Measurements from ENCODE around the gene SMC1B.

Gene SMC1B

DNA sequence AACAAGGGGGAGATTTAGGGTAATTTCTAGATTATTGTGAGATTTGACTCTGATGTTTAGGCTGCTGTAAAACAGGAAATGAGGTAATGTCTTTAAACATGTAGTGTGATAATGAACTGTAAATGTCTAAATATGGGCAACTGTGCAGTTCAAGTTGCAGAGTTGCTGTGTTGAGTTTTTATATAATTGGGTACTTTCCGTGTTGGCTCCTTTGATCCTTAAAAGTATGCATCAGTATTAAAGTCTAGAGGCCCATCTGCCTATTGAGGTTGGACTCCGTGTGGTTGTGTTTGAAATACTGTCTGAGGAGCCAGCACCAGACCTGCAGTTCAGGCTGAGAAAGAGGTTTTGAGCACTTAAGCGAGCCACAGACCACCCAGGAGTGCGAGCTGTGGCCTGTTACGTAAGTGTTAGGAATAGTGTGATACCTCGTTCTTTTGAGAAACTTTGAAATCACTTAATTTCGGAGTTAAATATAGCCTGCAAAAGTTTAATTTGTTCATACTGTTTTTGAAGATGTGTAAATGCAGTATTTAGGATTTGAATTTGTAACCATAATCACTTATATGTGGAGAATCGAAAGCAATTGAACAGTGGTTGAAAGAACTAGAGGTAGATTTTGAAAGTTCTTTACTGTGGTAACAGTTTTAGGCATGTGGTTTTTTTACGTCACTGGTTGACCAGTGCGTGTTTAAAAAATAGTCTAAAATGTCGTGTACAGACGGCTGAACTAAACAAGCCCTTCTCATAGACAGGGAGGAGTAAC is 94.7 kb downstream of the SMC1B start:
- no peak for DNase-seq (ENCODE audit: low read depth)

DNA sequence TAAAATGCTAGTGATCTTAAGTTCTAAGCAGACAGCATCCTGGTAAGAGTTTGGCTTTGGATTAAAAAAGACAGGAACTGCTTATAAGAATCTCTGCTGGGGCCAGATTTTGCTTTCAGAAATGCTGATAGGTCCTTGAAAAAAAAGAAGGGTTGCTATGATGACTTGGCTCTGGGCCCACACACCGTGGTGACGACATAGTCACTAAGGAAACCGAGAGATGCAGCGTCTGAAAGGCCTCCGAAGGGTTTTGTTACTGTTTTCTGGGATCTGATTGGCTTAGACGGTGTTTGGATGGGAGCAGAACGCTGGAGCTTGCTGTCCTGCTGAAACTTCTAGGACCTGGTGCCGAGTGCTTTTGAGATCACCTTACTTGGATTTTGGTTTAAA is 95.2 kb downstream of the SMC1B start:
- DNase-seq (ENCODE audit: low read depth) = peak; percentile 88

DNA sequence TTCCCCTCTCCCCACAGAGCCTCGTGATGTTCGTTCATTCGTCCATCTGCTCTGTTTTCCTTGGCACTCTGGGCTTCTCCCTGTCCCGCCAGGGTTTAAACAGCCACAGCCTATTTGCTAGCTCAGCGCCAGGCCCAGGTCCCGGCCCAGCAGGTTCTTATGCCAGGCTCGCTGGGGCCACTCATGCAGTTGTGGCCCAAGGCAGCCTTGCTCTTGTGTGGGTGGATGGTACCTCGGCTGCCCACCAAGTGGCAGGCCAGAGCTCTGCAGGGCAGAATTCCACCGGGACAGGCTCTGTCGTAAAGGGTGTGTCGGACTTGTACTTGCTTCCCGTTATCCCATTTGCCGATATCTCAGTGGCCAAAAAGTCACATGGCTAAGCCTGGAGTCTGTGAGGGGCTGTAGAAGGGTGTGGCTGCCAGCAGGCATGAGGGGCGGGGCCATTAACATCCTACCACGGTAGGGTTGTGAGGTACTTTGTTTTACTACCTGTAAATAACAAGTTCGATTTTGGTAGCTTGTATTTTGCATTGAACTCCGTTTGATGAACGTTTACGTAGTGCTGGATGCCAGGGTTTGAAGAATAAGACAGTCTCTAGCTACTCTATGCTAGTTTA is 95.7 kb downstream of the SMC1B start:
- no peak for DNase-seq (ENCODE audit: low read depth)

DNA sequence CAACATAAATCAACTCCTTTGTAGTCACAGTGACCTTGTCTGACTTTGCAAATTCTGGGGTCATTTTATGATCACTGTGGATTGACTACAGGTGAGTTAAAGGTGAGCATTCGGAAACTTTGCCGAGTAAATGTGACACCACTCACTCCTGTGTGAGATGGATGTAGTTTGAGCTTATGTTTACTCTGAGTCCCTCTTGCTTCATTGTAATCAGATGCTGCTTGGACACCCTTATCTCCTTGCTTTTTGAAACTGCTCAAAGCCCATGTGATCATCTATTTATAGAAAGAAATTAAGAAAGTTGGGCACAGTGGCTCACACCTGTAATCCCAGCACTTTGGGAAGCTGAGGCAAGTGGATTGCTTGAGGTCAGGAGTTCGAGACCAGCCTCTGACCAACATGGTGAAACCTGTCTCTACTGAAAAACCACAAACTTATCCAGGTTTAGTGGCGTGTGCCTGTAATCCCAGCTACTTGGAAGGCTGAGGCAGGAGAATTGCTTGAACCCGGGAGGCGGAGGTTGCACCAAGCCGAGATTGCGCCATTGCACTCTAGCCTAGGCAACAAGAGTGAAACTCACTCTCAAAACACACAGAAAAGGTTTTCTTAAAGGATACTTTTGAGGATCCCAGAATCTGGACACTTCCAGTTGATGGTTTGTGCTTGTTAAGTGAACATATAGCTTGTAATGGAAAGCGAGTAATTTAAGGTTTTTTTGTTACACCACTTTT is 96.4 kb downstream of the SMC1B start:
- no peak for DNase-seq (ENCODE audit: low read depth)

DNA sequence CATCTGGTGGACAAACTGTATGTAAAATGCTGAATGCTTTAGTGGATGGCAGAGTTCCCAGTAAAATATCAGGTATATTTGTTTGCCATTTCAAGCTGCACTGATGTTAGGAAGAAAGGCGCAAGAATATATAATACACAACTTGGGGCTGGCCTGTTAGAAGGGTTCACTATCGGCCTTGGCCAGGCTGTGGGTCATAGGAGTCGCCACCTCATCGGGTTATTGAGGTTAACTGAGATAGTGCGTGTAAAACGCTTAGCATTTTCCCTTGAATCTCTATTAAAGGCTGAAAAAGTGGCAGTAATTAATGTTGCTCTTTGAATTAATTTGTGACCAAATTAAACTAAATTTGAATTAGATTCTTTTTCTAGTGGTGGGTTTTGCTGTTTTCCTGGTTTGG is 98.6 kb downstream of the SMC1B start:
- DNase-seq (ENCODE audit: low read depth) = no peak

DNA sequence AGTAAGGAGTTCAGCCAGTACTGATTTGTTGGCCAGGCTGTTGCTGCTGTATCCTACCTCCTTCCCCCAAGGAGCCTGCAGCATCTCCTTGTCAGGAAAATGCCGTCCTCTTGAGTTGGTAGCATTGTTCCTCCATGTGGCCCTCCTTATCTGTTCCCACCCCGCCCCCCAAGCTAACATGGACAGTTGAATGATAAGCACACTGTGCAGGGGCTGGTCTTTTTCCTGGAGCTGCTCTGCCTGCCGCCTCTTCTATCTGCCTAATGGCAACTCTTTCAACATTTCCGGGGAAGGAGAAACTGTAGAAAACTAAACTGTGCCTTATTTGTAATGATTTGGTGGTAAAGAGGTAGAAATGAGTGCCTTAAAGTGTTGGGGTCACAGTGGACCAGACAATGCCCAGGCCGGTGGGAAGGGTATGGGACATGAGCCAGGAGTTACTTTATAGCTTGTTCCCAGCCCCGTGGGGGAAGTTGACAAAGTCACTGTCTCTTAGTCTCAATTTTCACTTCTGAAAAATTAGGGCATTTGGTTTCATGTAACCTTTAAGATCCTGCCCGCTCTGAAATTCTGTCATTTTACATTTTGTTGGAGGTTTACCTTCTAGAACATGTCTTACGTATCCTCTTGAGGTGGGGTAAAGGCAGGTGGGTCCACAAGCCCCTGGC is 99.2 kb downstream of the SMC1B start:
- no peak for DNase-seq (ENCODE audit: low read depth)

DNA sequence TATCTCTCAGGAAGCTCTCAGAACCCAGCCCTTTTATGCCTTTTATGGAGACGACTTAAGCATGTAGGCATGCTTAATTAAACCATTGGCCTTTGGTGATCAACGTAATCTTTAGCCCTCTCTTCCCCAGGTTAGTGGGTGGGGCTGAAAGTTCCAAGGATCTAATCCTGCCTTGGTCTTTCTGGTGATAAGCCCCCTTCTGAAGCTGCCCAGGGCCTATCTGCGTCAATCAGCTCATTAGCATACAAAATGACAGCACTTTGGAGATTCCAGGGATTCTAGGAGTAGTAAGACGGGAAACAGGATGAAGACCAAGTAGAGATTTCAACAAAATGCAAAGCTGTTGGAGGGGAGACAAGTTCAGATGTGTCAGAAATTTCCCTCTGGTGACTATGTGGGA is 100.5 kb downstream of the SMC1B start:
- no peak for DNase-seq (ENCODE audit: low read depth)

DNA sequence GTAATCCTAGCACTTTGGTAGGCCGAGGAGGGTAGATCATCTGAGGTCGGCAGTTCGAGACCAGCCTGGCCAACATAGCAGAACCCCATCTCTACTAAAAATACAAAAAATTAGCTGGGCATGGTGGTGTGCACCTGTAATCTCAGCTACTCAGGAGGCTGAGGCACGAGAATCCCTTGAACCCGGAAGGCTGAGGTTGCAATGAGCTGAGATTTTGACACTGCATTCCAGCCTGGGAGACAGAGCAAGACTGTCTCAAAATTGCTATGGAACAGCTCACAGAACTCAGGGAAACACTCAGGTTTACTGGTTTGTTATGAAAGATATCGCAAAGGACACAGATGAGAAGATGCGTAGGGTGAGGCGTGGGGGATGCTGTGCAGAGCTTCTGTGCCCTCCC is 101.0 kb downstream of the SMC1B start:
- DNase-seq (ENCODE audit: low read depth) = no peak

DNA sequence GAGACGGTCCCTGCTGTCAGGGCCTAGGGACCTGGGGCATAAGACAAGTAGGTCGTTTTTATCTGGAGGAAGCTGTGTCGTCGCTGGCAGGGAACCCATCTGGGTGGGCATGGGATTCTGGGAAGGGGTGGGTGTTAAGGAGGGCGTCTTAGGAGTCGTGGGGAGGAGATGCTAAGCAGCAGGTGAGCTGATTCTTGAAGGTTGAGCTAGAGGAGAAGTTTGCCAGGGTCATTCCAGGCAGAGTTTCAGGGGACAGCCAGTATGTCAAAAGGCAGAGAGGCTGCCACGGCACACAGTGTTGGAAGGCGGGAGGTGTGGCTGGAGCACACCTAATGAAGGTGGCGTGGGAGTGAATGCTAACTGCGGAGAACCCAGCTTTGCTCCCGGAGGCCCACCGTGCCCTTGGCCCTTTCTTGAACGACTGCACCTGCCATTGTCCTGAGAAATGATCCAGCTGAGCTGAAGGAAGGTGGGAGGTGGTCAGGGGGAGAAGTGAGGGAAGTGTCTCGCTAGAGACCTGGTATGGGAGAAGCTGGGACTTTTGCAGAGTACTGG is 102.3 kb downstream of the SMC1B start:
- no peak for DNase-seq (ENCODE audit: low read depth)

DNA sequence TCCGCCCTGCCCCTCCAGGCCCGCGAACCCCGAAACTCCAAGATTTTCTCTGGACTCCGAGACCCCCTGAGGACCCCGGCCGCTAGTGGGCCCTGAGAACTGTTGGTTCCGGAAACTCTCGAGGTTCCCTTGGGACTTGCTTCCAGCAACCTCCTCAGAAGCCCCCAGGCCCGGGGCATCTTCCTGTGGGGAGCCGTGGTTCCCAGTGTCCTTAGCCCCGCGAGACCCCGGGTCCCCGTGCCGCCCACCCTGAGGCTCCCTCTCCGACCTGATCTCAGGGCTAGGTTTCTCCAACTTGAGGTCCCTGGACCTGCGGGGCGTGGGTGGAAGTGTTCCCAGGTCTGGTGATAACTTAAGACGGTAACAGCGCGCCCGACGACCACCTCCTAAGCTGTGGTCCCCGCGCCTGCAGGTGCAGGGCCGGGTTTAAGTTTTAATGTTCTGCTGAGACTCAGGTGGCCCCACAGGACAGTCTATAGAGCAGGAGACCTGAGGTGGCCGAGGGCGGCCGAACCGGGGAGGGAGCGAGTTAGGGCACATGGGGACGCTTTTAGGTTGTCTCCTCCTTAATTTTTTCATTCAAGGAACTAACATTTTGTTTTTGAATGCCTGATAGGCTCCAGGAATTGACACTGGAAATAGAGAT is 102.9 kb downstream of the SMC1B start:
- DNase-seq (ENCODE audit: low read depth) = no peak

DNA sequence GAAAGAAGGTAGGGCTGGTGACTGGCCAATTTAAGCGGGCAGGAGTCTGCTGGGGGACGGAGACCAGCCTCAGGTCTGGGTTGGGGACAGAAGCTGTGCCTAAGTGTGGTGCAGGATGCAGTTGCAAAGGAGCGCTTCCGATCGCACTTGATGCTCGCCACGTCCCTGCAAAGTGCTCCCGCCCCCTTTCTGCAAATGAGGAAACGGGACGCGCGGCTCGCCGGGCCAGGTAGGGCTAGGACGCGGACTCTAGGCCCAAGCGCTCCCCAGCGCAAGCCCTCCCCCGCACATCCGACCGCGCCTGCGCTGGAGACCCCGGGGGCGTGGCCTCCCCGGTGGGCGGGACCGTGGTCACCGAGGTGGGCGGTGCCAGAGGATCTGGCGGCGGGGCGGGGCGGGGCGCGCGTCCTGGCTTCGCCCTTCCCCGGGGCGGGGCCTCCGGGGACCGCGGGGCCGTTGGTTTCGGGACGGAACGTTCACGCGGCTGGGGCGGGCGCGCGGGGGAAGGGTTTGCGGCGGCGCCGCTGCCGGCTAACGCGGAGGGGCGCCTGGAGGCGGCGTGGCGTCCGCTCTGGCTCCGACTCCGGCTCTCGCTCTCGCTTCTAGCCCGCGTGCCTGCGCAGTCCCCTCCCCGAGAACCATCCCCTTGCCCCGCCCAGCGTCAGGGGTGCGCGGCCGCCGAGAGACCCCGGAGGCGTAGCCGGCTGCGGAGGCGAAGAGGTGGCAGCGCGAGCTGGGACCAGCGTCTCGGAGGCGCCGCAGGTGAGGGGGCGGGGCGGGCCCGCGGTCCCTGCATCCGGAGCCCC is 103.8 kb downstream of the SMC1B start, which contains the start of gene FAM118A:
Gene FAM118A (plus strand): TSS at position 513 of the 806 bp plus-strand sequence. CDS start 12,446 bp downstream, outside the sequence.
- DNase-seq (ENCODE audit: low read depth) = peak; percentile 52

DNA sequence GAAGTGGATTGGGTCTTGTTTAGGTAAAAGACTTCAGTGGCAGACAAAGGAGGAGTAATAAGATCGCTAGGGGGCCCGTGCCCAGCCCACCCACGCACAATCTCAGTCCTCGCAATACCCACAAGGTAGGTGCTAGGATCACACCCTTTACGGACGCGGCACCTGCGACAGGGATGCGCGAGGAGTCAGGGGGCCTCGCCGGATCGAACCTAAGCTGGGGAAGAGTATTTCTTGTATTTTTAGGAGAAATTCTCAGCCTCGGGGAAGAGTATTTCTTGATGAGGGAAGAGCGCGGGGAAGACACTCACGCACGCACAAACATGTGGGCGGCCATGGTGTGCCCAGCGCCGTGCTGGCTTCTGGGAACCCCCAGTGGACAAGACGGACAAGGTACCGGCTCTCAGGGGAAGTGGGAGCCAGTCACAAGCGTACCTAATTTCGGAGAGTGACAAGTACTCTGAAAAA is 104.4 kb downstream of the SMC1B start:
- DNase-seq (ENCODE audit: low read depth) = no peak

DNA sequence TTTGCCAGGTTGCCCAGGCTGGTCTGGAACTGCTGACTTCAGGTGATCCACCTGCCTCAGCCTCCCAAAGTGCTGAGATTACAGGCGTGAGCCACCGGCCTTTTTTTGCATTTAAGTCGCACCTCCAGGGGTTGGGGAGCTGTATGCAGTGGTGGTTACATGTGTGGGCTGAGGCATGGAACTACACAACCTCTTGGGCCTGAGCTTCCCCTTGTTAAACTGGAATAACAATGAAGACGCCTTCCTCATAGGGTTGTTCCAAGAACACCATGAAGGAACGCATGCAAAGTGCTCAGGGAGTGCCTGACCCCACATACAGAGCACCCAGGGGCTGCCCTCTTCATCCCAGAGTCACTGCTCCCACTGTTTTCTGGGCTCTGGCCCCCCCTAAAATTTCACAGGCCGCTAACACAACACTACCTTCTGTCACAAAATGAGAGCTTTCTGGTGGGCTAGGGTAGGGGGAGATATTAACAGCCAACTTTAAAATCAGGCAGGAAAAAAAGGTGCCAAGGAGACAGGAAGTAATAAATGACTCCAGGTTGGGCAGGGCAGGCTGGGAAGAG is 104.9 kb downstream of the SMC1B start:
- no peak for DNase-seq (ENCODE audit: low read depth)

DNA sequence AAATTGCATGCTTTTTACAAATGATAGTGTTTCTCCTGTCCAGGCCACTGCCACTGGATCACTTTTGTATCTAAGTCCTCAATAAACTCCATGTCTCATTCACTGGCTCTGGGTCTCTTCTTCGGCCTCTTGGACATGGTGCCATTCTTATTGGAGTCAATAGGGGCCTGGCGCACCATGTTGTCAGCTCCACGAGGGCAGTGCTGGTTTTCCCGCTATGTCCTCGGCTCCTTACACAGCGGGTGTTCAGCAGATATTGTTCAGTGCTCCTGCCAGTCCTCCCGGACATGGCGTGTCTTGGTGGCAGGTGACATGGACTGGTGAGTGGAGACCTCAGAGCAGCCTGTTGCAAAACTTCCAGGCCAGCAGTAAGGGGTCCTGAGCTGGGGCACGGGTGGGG is 107.3 kb downstream of the SMC1B start:
- no peak for DNase-seq (ENCODE audit: low read depth)

DNA sequence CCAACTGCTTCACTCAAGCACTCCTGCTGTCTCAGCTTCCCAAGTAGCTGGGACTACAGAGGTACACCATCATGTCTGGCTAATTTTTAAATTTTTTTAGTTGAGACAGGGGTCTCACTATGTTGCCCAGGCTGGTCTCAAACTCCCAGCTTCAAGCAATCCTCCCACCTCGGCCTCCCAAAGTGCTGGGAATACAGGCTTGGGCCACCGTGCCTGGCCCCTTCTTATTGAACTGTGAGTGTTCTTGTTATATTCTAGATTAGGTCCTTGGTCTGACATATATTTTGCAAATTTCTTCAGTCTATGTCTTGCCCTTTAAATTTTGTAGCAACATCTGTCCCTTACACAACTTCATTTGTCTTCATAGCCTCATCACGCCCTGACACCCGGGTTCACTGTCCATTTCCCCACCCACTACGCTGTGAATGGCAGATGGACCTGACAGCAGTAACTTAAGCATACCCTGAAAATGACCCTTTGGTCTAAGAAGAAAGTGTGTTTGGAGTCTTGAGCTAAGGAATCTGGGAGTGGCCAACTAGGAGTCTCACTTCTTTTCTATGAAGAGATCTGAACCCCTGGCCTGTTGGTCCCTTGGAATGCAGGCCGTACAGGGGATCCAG is 107.8 kb downstream of the SMC1B start:
- DNase-seq (ENCODE audit: low read depth) = no peak

DNA sequence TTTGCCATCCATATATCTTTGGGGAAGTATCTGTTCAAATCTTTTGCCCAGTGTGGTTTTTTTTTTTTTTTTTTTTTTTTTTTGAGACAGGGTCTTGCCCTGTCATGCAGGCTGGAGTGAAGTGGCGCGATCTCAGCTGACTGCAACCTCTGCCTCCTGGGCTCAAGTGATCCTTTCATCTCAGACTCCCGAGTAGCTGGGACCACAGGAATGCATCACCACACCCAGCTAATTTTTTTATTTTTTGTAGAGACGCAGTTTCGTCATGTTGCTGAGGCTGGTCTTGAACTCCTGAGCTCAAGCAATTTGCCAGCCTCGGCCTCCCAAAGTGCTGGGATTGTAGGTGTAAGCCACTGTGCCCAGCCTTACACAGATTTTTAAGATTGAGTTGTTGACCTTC is 108.4 kb downstream of the SMC1B start:
- no peak for DNase-seq (ENCODE audit: low read depth)

DNA sequence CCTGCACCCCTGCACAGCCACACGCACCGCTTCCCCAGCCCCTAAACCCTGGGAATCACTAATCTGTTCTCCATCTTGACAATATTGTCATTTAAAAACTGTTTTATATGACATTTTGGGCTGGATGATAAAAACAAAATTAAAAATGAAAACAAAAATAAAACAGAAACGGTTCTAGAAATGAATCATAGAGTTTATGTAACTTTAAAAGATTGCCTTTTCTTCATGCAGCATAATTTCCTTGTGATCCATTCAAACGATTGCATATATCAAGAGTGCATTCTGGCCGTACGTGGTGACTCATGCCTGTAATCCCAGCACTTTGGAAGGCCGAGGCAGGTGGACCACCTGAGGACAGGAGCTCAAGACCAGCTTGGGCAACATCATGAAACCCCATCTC is 110.2 kb downstream of the SMC1B start:
- no peak for DNase-seq (ENCODE audit: low read depth)

DNA sequence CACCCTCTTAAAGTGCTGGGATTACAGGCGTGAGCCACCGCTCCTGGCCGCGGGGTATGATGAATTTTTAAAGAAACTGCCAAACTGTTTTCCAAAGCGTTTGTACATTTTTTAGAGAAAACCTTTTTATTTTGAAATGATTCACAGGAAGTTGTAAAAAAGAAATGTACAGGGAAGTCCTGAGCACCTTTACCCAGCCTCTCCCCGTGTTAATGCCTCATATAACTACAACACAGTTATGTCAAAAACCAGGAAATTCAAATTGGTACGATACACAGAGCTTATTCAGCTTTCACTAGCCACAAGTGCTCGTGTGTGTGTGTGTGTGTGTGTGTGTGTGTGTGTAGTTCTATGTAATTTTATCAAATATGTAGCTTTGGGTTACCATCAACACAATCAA is 110.6 kb downstream of the SMC1B start:
- DNase-seq (ENCODE audit: low read depth) = no peak

DNA sequence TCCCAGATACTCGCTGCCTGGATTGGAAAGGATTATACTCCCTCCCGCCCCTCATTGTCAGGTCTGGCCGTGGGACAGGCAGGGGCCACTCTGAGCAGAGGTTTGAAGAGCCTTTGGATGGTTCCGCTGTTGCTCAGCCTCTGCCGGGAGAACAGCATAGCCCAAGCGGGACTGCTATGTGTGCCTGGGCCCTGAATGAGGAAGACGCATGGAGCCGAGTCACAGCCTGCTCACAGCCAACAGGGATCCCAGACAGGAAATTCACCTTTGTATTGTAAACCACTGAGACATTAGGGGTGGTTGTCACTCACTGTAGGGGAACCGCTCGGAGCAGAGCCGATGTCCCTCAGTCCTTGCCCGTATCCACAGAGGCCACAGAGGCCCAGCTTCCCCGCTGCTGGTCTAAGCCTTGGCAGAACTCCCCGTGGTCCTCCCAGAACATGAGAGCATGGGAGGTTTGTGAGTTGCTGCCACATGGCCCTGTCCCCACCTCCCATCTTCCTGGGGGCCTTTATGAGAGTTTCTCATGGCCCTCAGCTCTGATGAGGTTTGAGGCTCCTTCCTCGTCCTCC is 114.4 kb downstream of the SMC1B start:
- DNase-seq (ENCODE audit: low read depth) = no peak
